Tibial nerve (tissue), 4 donors: ENCODE measurements around the gene EPS8L3.

Experiments used
- CTCF ChIP-seq, 5 experiments: fragments of 200-600 bp in 3 of 5; fragments of 450-650 bp in 2 of 5; sonication (generic) in 3 of 5; IDR thresholded peaks; one replicate each; pipeline ENCODE4 v1.5.1; 2016 to 2019; ENCODE audit warnings: antibody characterized with exemption in 5 of 5, mild to moderate bottlenecking in 3 of 5, moderate library complexity in 2 of 5
- EP300 ChIP-seq, 2 donors: sonication (generic); formaldehyde crosslinking; IDR thresholded peaks; one replicate each; pipeline ENCODE4 v1.6.1; 2017; ENCODE audit warnings: antibody characterized with exemption in 2 of 2, mild to moderate bottlenecking in 1 of 2
- POLR2A ChIP-seq, 2 donors: fragments of 450-650 bp; IDR thresholded peaks; one replicate each; pipeline ENCODE4 v1.6.1; 2017; ENCODE audit warnings: antibody characterized with exemption in 2 of 2, mild to moderate bottlenecking in 2 of 2, moderate library complexity in 2 of 2

GRCh38 chr1:109751531-109752260, 12.0 kb downstream of the EPS8L3 start:
- TF ChIP-seq EP300 (IDR thresholded peaks at IDR 0.05) = no peak
- no peak for TF ChIP-seq CTCF (IDR thresholded peaks at IDR 0.05)
- TF ChIP-seq POLR2A (IDR thresholded peaks at IDR 0.05) = no peak
